Measurements from ENCODE around the gene ADAM12.
A peak's percentile ranks its signal among the peaks of the same experiment; 100 is the strongest.
"Not testable (repeated sequence)": the region's sequence is repeated elsewhere in the genome, so short reads cannot be mapped to it uniquely, and the experiment has no call there.

Gene ADAM12

GRCh38 chr10:126353666-126354065 is 34.6 kb downstream of the ADAM12 start:
- no peak overlapping the region for H3K4me3 ChIP-seq (ENCODE audit: low read depth, low read length)
- ChIA-PET CTCF (interaction anchor here (0.7 to 2.3 kb wide), 5 partner anchors 13 to 150 kb away, joined by 3 to 6 read pairs (median 3); no protein-coding TSS in a partner anchor), POLR2A (no interaction called here)
- no peak for DNase-seq (ENCODE audit: low read depth, low spot score)
- no peak for TF ChIP-seq CTCF (IDR thresholded peaks at IDR 0.05; ENCODE audit: insufficient read depth, low read length, missing control alignments)

- no peak overlapping the region for H3K4me3 ChIP-seq (ENCODE audit: low read depth, low read length)
- no peak for DNase-seq (ENCODE audit: low read depth, low spot score)
- ChIA-PET POLR2A (interaction anchor here (0.8 kb wide), 1 partner anchor 34 kb away, joined by 3 read pairs; no protein-coding TSS in a partner anchor), CTCF (interaction anchor here (0.9 to 2.3 kb wide), 2 partner anchors 18 to 151 kb away, joined by 4 to 6 read pairs; no protein-coding TSS in a partner anchor)
- no peak for TF ChIP-seq CTCF (IDR thresholded peaks at IDR 0.05; ENCODE audit: insufficient read depth, low read length, missing control alignments)
Observed at GRCh38 chr10:126352453-126352852, 35.8 kb downstream of the ADAM12 start.

- H3K4me3 ChIP-seq (ENCODE audit: low read depth, low read length), result no peak overlapping the region
- CTCF ChIA-PET, result interaction anchor here (0.8 to 1.0 kb wide), 2 partner anchors 34 to 152 kb away, joined by 3 read pairs; no protein-coding TSS in a partner anchor
- no peak for DNase-seq (ENCODE audit: low read depth, low spot score)
Observed at GRCh38 chr10:126351021-126351420, 37.3 kb downstream of the ADAM12 start.

GRCh38 chr10:126350216-126350992 is 37.9 kb downstream of the ADAM12 start:
- H3K4me3 ChIP-seq (ENCODE audit: low read depth, low read length), result no peak overlapping the region
- no peak for TF ChIP-seq CTCF (IDR thresholded peaks at IDR 0.05; ENCODE audit: insufficient read depth, low read length, missing control alignments)
- ChIA-PET CTCF (interaction anchor here (0.8 kb wide), 1 partner anchor 153 kb away, joined by 3 read pairs; no protein-coding TSS in a partner anchor), POLR2A (interaction anchor here (0.6 to 1.6 kb wide), 3 partner anchors 9 to 97 kb away, joined by 3 to 4 read pairs (median 4); no protein-coding TSS in a partner anchor)
- DNase-seq (ENCODE audit: low read depth, low spot score), result peak; percentile 87

More at GRCh38 chr10:126351021-126351420, 37.3 kb downstream of the ADAM12 start:
- TF ChIP-seq CTCF (IDR thresholded peaks at IDR 0.05; ENCODE audit: insufficient read depth, low read length, missing control alignments), result no peak
- POLR2A ChIA-PET, result interaction anchor here (0.6 to 1.6 kb wide), 3 partner anchors 9 to 98 kb away, joined by 3 to 4 read pairs (median 4); no protein-coding TSS in a partner anchor

- no peak for TF ChIP-seq CTCF (IDR thresholded peaks at IDR 0.05; ENCODE audit: insufficient read depth, low read length, missing control alignments)
- DNase-seq (ENCODE audit: low read depth, low spot score), result no peak
- H3K4me3 ChIP-seq (ENCODE audit: low read depth, low read length), result no peak overlapping the region
- POLR2A ChIA-PET, result interaction anchor here (1.6 kb wide), 1 partner anchor 96 kb away, joined by 4 read pairs; no protein-coding TSS in a partner anchor
- CTCF ChIA-PET, result no interaction called here
Observed at GRCh38 chr10:126349676-126350075, 38.6 kb downstream of the ADAM12 start.

- CTCF ChIA-PET, result no interaction called here
- POLR2A ChIA-PET, result no interaction called here
- H3K4me3 ChIP-seq (ENCODE audit: low read depth, low read length), result no peak overlapping the region
- TF ChIP-seq CTCF (IDR thresholded peaks at IDR 0.05; ENCODE audit: insufficient read depth, low read length, missing control alignments), result no peak
- no peak for DNase-seq (ENCODE audit: low read depth, low spot score)
Observed at GRCh38 chr10:126349101-126349500, 39.2 kb downstream of the ADAM12 start.

GRCh38 chr10:126343496-126343895 is 44.8 kb downstream of the ADAM12 start:
- H3K4me3 ChIP-seq (ENCODE audit: low read depth, low read length); POLR2A ChIA-PET; DNase-seq (ENCODE audit: low read depth, low spot score); CTCF ChIA-PET: not testable (repeated sequence)

Data from AG04449 (cell line).